ENCODE results near the gene MGAT5.
"Not testable (repeated sequence)": the region's sequence is repeated elsewhere in the genome, so short reads cannot be mapped to it uniquely, and the experiment has no call there.

Gene MGAT5

GRCh38 chr2:134462791-134463698 lies 209.2 kb downstream of the MGAT5 start:
- Histone ChIP-seq H3K36me3 (ENCODE audit: control insufficient read depth in 1 of 2, insufficient read depth in 2 of 2, low read length in 2 of 2) (no peaks in the 10 kb centered on the region), H3K27me3 (ENCODE audit: low read depth, low read length) (no peaks in the 10 kb centered on the region), H3K4me1 (ENCODE audit: control insufficient read depth in 1 of 2, insufficient read depth in 2 of 2, low read length in 2 of 2) (no peaks in the 10 kb centered on the region), H3K27ac (ENCODE audit: low read length) (no peak overlapping the region), H3K4me3 (ENCODE audit: low read depth in 1 of 2, low read length in 2 of 2) (no peak overlapping the region), H3K9me3 (ENCODE audit: control insufficient read depth in 1 of 2, low read length in 2 of 2) (no peaks in the 10 kb centered on the region)

- no peaks in the 10 kb centered on the region for H3K4me1 ChIP-seq (ENCODE audit: control insufficient read depth in 1 of 2, insufficient read depth in 2 of 2, low read length in 2 of 2)
- no peak overlapping the region for H3K27ac ChIP-seq (ENCODE audit: low read length)
- H3K4me3 ChIP-seq (ENCODE audit: low read depth in 1 of 2, low read length in 2 of 2), result no peak overlapping the region
- no peaks in the 10 kb centered on the region for H3K27me3 ChIP-seq (ENCODE audit: low read depth, low read length)
- no peaks in the 10 kb centered on the region for H3K36me3 ChIP-seq (ENCODE audit: control insufficient read depth in 1 of 2, insufficient read depth in 2 of 2, low read length in 2 of 2)
- no peaks in the 10 kb centered on the region for H3K9me3 ChIP-seq (ENCODE audit: control insufficient read depth in 1 of 2, low read length in 2 of 2)
These were observed 209.8 kb downstream of the MGAT5 start for GRCh38 chr2:134463699-134464022.

GRCh38 chr2:134465228-134466105 lies 211.6 kb downstream of the MGAT5 start:
- H3K36me3 ChIP-seq (ENCODE audit: control insufficient read depth in 1 of 2, insufficient read depth in 2 of 2, low read length in 2 of 2), result no peaks in the 10 kb centered on the region
- no peaks in the 10 kb centered on the region for H3K27me3 ChIP-seq (ENCODE audit: low read depth, low read length)
- H3K4me3 ChIP-seq (ENCODE audit: low read depth in 1 of 2, low read length in 2 of 2), result no peak overlapping the region
- no peaks in the 10 kb centered on the region for H3K9me3 ChIP-seq (ENCODE audit: control insufficient read depth in 1 of 2, low read length in 2 of 2)
- no peak overlapping the region for H3K27ac ChIP-seq (ENCODE audit: low read length)
- no peaks in the 10 kb centered on the region for H3K4me1 ChIP-seq (ENCODE audit: control insufficient read depth in 1 of 2, insufficient read depth in 2 of 2, low read length in 2 of 2)

- Histone ChIP-seq H3K4me1 (ENCODE audit: control insufficient read depth in 1 of 2, insufficient read depth in 2 of 2, low read length in 2 of 2) (no peaks in the 10 kb centered on the region), H3K4me3 (ENCODE audit: low read depth in 1 of 2, low read length in 2 of 2) (no peak overlapping the region), H3K27ac (ENCODE audit: low read length) (no peak overlapping the region), H3K27me3 (ENCODE audit: low read depth, low read length) (no peaks in the 10 kb centered on the region), H3K36me3 (ENCODE audit: control insufficient read depth in 1 of 2, insufficient read depth in 2 of 2, low read length in 2 of 2) (no peaks in the 10 kb centered on the region), H3K9me3 (ENCODE audit: control insufficient read depth in 1 of 2, low read length in 2 of 2) (no peaks in the 10 kb centered on the region)
These were observed 212.3 kb downstream of the MGAT5 start for GRCh38 chr2:134466141-134466540.

DNA sequence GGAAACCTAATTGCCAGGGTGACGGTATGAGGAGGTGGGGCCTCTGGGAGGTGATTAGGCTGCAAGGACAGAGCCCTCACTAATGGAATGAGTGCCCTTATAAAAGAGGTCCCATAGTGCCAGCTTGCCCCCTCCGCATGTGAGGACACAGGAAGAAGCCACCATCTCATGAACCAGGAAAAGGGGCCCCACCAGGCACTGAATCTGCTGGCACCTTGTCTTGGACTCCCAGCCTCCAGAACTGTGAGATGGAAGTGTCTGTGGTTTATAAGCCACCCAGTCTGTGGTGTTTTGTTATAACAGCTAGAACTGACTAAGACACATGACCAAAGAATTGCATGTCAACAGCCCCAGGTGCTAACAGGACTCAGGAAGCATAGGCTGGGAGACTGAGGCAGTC lies 214.3 kb downstream of the MGAT5 start:
- no peak overlapping the region for H3K4me3 ChIP-seq (ENCODE audit: low read depth in 1 of 2, low read length in 2 of 2)
- no peak overlapping the region for H3K27ac ChIP-seq (ENCODE audit: low read length)
- H3K36me3 ChIP-seq (ENCODE audit: control insufficient read depth in 1 of 2, insufficient read depth in 2 of 2, low read length in 2 of 2), result no peaks in the 10 kb centered on the region
- no peaks in the 10 kb centered on the region for H3K9me3 ChIP-seq (ENCODE audit: control insufficient read depth in 1 of 2, low read length in 2 of 2)
- no peaks in the 10 kb centered on the region for H3K4me1 ChIP-seq (ENCODE audit: control insufficient read depth in 1 of 2, insufficient read depth in 2 of 2, low read length in 2 of 2)
- no peaks in the 10 kb centered on the region for H3K27me3 ChIP-seq (ENCODE audit: low read depth, low read length)

GRCh38 chr2:134468776-134469175 lies 214.9 kb downstream of the MGAT5 start:
- no peaks in the 10 kb centered on the region for H3K4me1 ChIP-seq (ENCODE audit: control insufficient read depth in 1 of 2, insufficient read depth in 2 of 2, low read length in 2 of 2)
- no peaks in the 10 kb centered on the region for H3K36me3 ChIP-seq (ENCODE audit: control insufficient read depth in 1 of 2, insufficient read depth in 2 of 2, low read length in 2 of 2)
- no peaks in the 10 kb centered on the region for H3K27me3 ChIP-seq (ENCODE audit: low read depth, low read length)
- H3K9me3 ChIP-seq (ENCODE audit: control insufficient read depth in 1 of 2, low read length in 2 of 2), result no peaks in the 10 kb centered on the region
- no peak overlapping the region for H3K4me3 ChIP-seq (ENCODE audit: low read depth in 1 of 2, low read length in 2 of 2)
- H3K27ac ChIP-seq (ENCODE audit: low read length), result no peak overlapping the region

GRCh38 chr2:134469516-134470115 lies 215.7 kb downstream of the MGAT5 start:
- no peak overlapping the region for H3K4me3 ChIP-seq (ENCODE audit: low read depth in 1 of 2, low read length in 2 of 2)
- no peaks in the 10 kb centered on the region for H3K27me3 ChIP-seq (ENCODE audit: low read depth, low read length)
- H3K4me1 ChIP-seq (ENCODE audit: control insufficient read depth in 1 of 2, insufficient read depth in 2 of 2, low read length in 2 of 2), result no peaks in the 10 kb centered on the region
- H3K36me3 ChIP-seq (ENCODE audit: control insufficient read depth in 1 of 2, insufficient read depth in 2 of 2, low read length in 2 of 2), result no peaks in the 10 kb centered on the region
- H3K27ac ChIP-seq (ENCODE audit: low read length), result no peak overlapping the region
- H3K9me3 ChIP-seq (ENCODE audit: control insufficient read depth in 1 of 2, low read length in 2 of 2), result no peaks in the 10 kb centered on the region

- H3K4me1 ChIP-seq (ENCODE audit: control insufficient read depth in 1 of 2, insufficient read depth in 2 of 2, low read length in 2 of 2), result no peaks in the 10 kb centered on the region
- H3K9me3 ChIP-seq (ENCODE audit: control insufficient read depth in 1 of 2, low read length in 2 of 2), result no peaks in the 10 kb centered on the region
- no peak overlapping the region for H3K27ac ChIP-seq (ENCODE audit: low read length)
- H3K27me3 ChIP-seq (ENCODE audit: low read depth, low read length), result no peaks in the 10 kb centered on the region
- H3K36me3 ChIP-seq (ENCODE audit: control insufficient read depth in 1 of 2, insufficient read depth in 2 of 2, low read length in 2 of 2), result no peaks in the 10 kb centered on the region
- no peak overlapping the region for H3K4me3 ChIP-seq (ENCODE audit: low read depth in 1 of 2, low read length in 2 of 2)
These were observed 216.8 kb downstream of the MGAT5 start for GRCh38 chr2:134470561-134471168.

DNA sequence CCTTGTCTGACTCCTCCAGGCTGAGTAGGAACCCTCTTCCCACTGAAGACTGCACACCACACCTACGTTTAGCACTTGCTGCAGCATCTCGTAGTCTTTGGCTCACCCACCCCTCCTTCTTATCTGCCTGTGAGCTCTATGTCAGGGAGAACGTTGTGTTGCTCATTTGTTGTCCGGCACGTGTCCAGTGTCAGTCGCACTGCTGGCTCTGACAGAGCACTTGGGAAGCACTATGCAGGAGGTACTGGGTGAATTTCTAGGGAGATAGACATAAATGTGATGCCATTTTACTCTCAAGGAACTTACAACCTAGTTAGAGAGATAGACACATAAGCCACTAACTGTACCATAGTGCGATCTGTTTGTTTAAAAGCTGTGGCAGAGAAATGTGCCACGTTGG lies 223.1 kb downstream of the MGAT5 start:
- not testable (repeated sequence) for H3K9me3 ChIP-seq (ENCODE audit: control insufficient read depth in 1 of 2, low read length in 2 of 2); H3K27ac ChIP-seq (ENCODE audit: low read length); H3K27me3 ChIP-seq (ENCODE audit: low read depth, low read length); H3K4me3 ChIP-seq (ENCODE audit: low read depth in 1 of 2, low read length in 2 of 2); H3K4me1 ChIP-seq (ENCODE audit: control insufficient read depth in 1 of 2, insufficient read depth in 2 of 2, low read length in 2 of 2); H3K36me3 ChIP-seq (ENCODE audit: control insufficient read depth in 1 of 2, insufficient read depth in 2 of 2, low read length in 2 of 2)

- H3K4me3 ChIP-seq (ENCODE audit: low read depth in 1 of 2, low read length in 2 of 2), result no peak overlapping the region
- H3K9me3 ChIP-seq (ENCODE audit: control insufficient read depth in 1 of 2, low read length in 2 of 2), result no peaks in the 10 kb centered on the region
- no peaks in the 10 kb centered on the region for H3K4me1 ChIP-seq (ENCODE audit: control insufficient read depth in 1 of 2, insufficient read depth in 2 of 2, low read length in 2 of 2)
- no peaks in the 10 kb centered on the region for H3K36me3 ChIP-seq (ENCODE audit: control insufficient read depth in 1 of 2, insufficient read depth in 2 of 2, low read length in 2 of 2)
- H3K27me3 ChIP-seq (ENCODE audit: low read depth, low read length), result no peaks in the 10 kb centered on the region
- no peak overlapping the region for H3K27ac ChIP-seq (ENCODE audit: low read length)
These were observed 225.9 kb downstream of the MGAT5 start for GRCh38 chr2:134479696-134480330.

Measured in muscle layer of duodenum (tissue), 2 donors.